ENCODE data around the gene IER5L.

DNA sequence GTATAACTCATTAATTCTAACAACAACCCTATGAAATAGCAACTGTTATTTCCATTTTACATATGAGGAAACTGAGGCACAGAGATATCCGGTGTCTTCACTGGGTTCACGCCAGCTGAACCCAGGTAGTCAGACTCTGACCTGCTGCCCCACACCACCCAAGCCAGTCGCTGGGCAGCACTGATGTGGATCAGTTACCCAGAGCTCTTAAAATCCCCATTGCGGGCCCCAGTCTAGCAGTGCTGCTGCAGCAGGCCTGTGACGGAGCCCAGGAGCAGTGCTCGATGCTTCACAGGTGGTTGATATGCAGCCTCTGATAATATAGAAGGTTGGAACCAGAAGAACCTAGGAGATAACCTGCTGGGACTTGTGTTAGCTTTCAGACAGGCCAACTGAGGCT is 42.6 kb downstream of the IER5L start:
- TF ChIP-seq POLR2A (IDR thresholded peaks at IDR 0.05) (no peak), CTCF (IDR thresholded peaks at IDR 0.05) (no peak), EP300 (IDR thresholded peaks at IDR 0.05) (no peak)
